ENCODE data around the gene CNR2.

DNA sequence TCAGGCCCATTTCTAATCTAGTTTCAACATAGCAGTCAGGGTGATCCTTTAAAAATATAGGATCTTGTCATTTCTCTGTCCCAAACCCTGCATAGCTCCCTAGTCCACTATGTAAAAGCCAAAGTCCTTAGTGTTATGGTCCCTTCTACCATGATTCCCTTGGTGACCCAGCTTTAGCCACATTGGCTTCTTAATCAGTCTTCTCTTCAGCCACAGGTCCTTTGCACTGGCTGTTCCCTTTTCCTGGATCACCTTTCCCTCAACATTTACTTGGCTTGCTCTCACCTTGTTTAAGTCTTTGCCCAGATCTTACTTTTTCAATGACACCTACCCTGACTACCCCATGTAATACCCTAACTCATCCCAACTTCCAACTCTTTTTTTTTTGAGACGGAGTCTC is 33.4 kb downstream of the CNR2 start:
- TF ChIP-seq POLR2A (IDR thresholded peaks at IDR 0.05; ENCODE audit: low read depth, low read length), result no peak
- TF ChIP-seq, protein P1, sequence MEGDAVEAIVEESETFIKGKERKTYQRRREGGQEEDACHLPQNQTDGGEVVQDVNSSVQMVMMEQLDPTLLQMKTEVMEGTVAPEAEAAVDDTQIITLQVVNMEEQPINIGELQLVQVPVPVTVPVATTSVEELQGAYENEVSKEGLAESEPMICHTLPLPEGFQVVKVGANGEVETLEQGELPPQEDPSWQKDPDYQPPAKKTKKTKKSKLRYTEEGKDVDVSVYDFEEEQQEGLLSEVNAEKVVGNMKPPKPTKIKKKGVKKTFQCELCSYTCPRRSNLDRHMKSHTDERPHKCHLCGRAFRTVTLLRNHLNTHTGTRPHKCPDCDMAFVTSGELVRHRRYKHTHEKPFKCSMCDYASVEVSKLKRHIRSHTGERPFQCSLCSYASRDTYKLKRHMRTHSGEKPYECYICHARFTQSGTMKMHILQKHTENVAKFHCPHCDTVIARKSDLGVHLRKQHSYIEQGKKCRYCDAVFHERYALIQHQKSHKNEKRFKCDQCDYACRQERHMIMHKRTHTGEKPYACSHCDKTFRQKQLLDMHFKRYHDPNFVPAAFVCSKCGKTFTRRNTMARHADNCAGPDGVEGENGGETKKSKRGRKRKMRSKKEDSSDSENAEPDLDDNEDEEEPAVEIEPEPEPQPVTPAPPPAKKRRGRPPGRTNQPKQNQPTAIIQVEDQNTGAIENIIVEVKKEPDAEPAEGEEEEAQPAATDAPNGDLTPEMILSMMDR (conservative IDR thresholded peaks at IDR 0.05; ENCODE audit: low read depth, low read length), result no peak
- no peak for TF ChIP-seq MAZ (IDR thresholded peaks at IDR 0.05; ENCODE audit: borderline replicate concordance, low read depth, low read length)
- no peak for TF ChIP-seq CEBPB (IDR thresholded peaks at IDR 0.05; ENCODE audit: low read depth, low read length)
- TF ChIP-seq, protein P2, sequence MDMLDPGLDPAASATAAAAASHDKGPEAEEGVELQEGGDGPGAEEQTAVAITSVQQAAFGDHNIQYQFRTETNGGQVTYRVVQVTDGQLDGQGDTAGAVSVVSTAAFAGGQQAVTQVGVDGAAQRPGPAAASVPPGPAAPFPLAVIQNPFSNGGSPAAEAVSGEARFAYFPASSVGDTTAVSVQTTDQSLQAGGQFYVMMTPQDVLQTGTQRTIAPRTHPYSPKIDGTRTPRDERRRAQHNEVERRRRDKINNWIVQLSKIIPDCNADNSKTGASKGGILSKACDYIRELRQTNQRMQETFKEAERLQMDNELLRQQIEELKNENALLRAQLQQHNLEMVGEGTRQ (IDR thresholded peaks at IDR 0.05; ENCODE audit: low read depth, low read length), result no peak
- no peak for TF ChIP-seq CHD1 (IDR thresholded peaks at IDR 0.05; ENCODE audit: low read depth, low read length)
- no peak for TF ChIP-seq MXI1 (IDR thresholded peaks at IDR 0.05; ENCODE audit: borderline replicate concordance, low read depth, low read length)
- TF ChIP-seq BHLHE40 (IDR thresholded peaks at IDR 0.05; ENCODE audit: low read depth, low read length), result no peak
